Activated CD8-positive, alpha-beta T cell treated with anti-CD3 and anti-CD28 coated beads for 36 hours (primary cell): Measurements from ENCODE around the gene PVALEF. TPM values are rescaled to one million over a fixed set of nuclear protein-coding genes. Genes with fewer than 3 reads are reported as not detected.
A peak's percentile ranks its signal among the peaks of the same experiment; 100 is the strongest.

Source experiments
- ATAC-seq: fragments of 200-7000 bp; cut with Tn5 transposase; one replicate; pipeline ENCODE4 v1.10.0; 2021; ENCODE audit warnings: mild to moderate bottlenecking, moderate library complexity
- CTCF ChIA-PET: fragments of 350-600 bp; sonication (Branson Sonifier 250); formaldehyde crosslinking; loops from one replicate; lab custom pipeline; 2021; ENCODE audit warnings: antibody characterized with exemption; lab: Charles Lee
- POLR2A ChIA-PET: fragments of 350-600 bp; sonication (Branson Sonifier 250); formaldehyde crosslinking; loops from one replicate; lab custom pipeline; 2021; ENCODE audit warnings: antibody characterized with exemption; lab: Charles Lee
- DNase-seq: peaks from one replicate; pipeline ENCODE4 v3.0.0-alpha.2; 2020
- H3K27ac Mint-ChIP-seq: one replicate; pipeline ENCODE4 v1.8.0; 2021; ENCODE audit warnings: mild to moderate bottlenecking, mixed read lengths
- H3K27me3 Mint-ChIP-seq: one replicate; pipeline ENCODE4 v1.8.0; 2021; ENCODE audit warnings: mixed read lengths
- H3K36me3 Mint-ChIP-seq: one replicate; pipeline ENCODE4 v1.8.0; 2021; ENCODE audit warnings: low read depth, mixed read lengths
- H3K4me1 Mint-ChIP-seq: one replicate; pipeline ENCODE4 v1.8.0; 2021; ENCODE audit warnings: low read depth, mixed read lengths
- H3K4me3 Mint-ChIP-seq: one replicate; pipeline ENCODE4 v1.8.0; 2021; ENCODE audit warnings: mild to moderate bottlenecking, moderate library complexity, mixed read lengths
- H3K9me3 Mint-ChIP-seq: one replicate; pipeline ENCODE4 v1.8.0; 2021; ENCODE audit warnings: mixed read lengths
- CTCF ChIP-seq: fragments of 200-600 bp; IDR thresholded peaks from one replicate; pipeline ENCODE4 v1.8.0; 2022; ENCODE audit warnings: antibody characterized with exemption, mild to moderate bottlenecking
- intact Hi-C: fragments of 100-400 bp; cut with micrococcal nuclease; formaldehyde crosslinking; loops from one replicate; pipeline ENCODE4 v1.10.0; 2022
- total RNA-seq, 2 experiments: library from RNA; stranded (reverse); gene quantifications; one replicate each; pipeline ENCODE4 v1.2.3, GENCODE V29; 2021

The PVALEF gene
- total RNA-seq, 2 experiments from 2014 or later: not detected

- Mint-ChIP-seq H3K27me3 (no peaks in the 10 kb centered on the region), H3K4me1 (no peaks in the 10 kb centered on the region), H3K27ac (no peak overlapping the region), H3K36me3 (no peaks in the 10 kb centered on the region), H3K4me3 (no peak overlapping the region), H3K9me3 (no peaks in the 10 kb centered on the region)
- DNase-seq (no peak), ATAC-seq (no peak)
- ChIA-PET POLR2A (no interaction called here), CTCF (no interaction called here)
- TF ChIP-seq CTCF: no peak
- intact Hi-C loops: no loop called here
Observed at GRCh38 chr17:81199482-81199830, 34.1 kb downstream of the PVALEF start.

GRCh38 chr17:81200201-81200600 is 34.9 kb downstream of the PVALEF start:
- ATAC-seq (no peak), DNase-seq (no peak)
- H3K4me3 Mint-ChIP-seq: no peak overlapping the region
- ChIA-PET POLR2A (interaction anchor here (1.0 to 1.5 kb wide), 2 partner anchors 10 to 11 kb away, joined by 4 to 5 read pairs; no protein-coding TSS in a partner anchor), CTCF (interaction anchor here (1.0 kb wide), 1 partner anchor 56 kb away, joined by 3 read pairs; no protein-coding TSS in a partner anchor)
- H3K36me3 Mint-ChIP-seq: no peaks in the 10 kb centered on the region
- no peak for TF ChIP-seq CTCF
- H3K27me3 Mint-ChIP-seq: no peaks in the 10 kb centered on the region
- H3K4me1 Mint-ChIP-seq: no peaks in the 10 kb centered on the region
- no peak overlapping the region for H3K27ac Mint-ChIP-seq
- intact Hi-C loops: no loop called here
- H3K9me3 Mint-ChIP-seq: no peaks in the 10 kb centered on the region

GRCh38 chr17:81200695-81201580 is 35.6 kb downstream of the PVALEF start:
- Mint-ChIP-seq H3K27ac (no peak overlapping the region), H3K27me3 (no peaks in the 10 kb centered on the region), H3K4me3 (no peak overlapping the region), H3K36me3 (no peaks in the 10 kb centered on the region), H3K9me3 (no peaks in the 10 kb centered on the region), H3K4me1 (no peaks in the 10 kb centered on the region)
- peak; percentile 43 for TF ChIP-seq CTCF
- intact Hi-C loops: no loop called here
- DNase-seq (peak; percentile 43), ATAC-seq (peak; percentile 86)
- ChIA-PET CTCF (interaction anchor here (1.0 kb wide), 1 partner anchor 56 kb away, joined by 3 read pairs; no protein-coding TSS in a partner anchor), POLR2A (interaction anchor here (1.0 to 1.5 kb wide), 2 partner anchors 10 to 12 kb away, joined by 4 to 5 read pairs; no protein-coding TSS in a partner anchor)

GRCh38 chr17:81202318-81202717 is 37.0 kb downstream of the PVALEF start:
- POLR2A ChIA-PET: no interaction called here
- Mint-ChIP-seq H3K4me1 (no peaks in the 10 kb centered on the region), H3K36me3 (no peaks in the 10 kb centered on the region), H3K4me3 (no peak overlapping the region), H3K27me3 (no peaks in the 10 kb centered on the region), H3K27ac (no peak overlapping the region), H3K9me3 (no peaks in the 10 kb centered on the region)
- CTCF ChIA-PET: no interaction called here
- ATAC-seq (no peak), DNase-seq (no peak)
- TF ChIP-seq CTCF: no peak
- intact Hi-C loops: no loop called here

GRCh38 chr17:81203136-81203535 is 37.8 kb downstream of the PVALEF start:
- CTCF ChIA-PET: no interaction called here
- intact Hi-C loops: no loop called here
- H3K27me3 Mint-ChIP-seq: no peaks in the 10 kb centered on the region
- no peak overlapping the region for H3K4me3 Mint-ChIP-seq
- POLR2A ChIA-PET: no interaction called here
- TF ChIP-seq CTCF: no peak
- DNase-seq (no peak), ATAC-seq (no peak)
- H3K36me3 Mint-ChIP-seq: no peaks in the 10 kb centered on the region
- H3K9me3 Mint-ChIP-seq: no peaks in the 10 kb centered on the region
- H3K27ac Mint-ChIP-seq: no peak overlapping the region
- no peaks in the 10 kb centered on the region for H3K4me1 Mint-ChIP-seq
